Spleen (tissue), 7 donors: ENCODE measurements around the gene CHURC1.

ENCODE experiments used
- POLR2A ChIP-seq, 3 donors: fragments of 450-650 bp; IDR thresholded peaks; one replicate each; pipeline ENCODE4 v1.5.1; 2017; ENCODE audit warnings: antibody characterized with exemption in 3 of 3, mild to moderate bottlenecking in 1 of 3
- POLR2AphosphoS5 ChIP-seq, 3 donors: sonication (generic); formaldehyde crosslinking; IDR thresholded peaks; one replicate each; pipeline ENCODE4 v1.5.1; 2017; ENCODE audit warnings: antibody characterized with exemption in 3 of 3
- TF ChIP-seq, protein P1 (sequence below), 11 experiments: fragments of 200-600 bp in 7 of 11; fragments of 450-650 bp in 4 of 11; sonication (generic) in 4 of 11; IDR thresholded peaks in 8 of 11; conservative IDR thresholded peaks in 3 of 11; 1 replicate in 7 of 11; 2 replicates in 4 of 11; pipeline versions ENCODE4 v1.4.0 to v1.8.0; 2016 to 2021; ENCODE audit warnings: antibody characterized with exemption in 11 of 11, inconsistent platforms in 4 of 11, mild to moderate bottlenecking in 1 of 11
- donor health status: DM: no; HTN: no; CAD: no; lungs with moderate emphysema.
- donor health status: DM: no; HTN: no; CAD: no.
- donor health status: DM: no; HTN: no; CAD: no.

DNA sequence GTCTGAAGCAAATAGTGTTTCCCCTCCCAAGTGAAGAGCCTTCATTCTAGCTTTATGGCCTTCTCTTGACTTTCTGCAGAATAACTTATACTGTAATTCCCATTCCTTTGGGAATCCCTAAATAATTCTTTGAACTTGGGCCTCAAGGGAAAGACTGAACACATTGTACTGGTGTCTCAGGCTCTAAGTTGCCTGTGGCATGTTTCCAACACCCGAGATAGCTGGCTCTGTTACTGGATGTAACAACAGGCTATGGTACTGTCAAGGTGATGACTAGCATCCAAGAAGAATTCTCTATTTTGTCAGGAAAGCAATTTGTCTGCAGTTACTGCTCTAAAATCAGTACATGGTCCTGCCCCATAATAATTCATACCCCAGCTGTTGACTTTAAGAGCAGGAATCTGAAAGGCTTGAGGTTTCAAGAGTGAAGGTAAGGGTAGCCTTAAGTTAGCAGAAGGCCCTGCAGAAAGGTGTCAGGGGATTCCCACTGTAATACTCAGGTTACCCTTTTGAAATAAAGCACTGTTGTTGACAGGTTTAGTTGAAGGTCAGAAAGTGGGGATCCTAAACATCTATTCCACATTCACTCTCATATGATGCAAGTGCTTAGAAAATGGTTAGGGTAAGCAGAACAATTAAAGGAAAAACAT is 23.0 kb downstream of the CHURC1 start:
- TF ChIP-seq, protein P1, sequence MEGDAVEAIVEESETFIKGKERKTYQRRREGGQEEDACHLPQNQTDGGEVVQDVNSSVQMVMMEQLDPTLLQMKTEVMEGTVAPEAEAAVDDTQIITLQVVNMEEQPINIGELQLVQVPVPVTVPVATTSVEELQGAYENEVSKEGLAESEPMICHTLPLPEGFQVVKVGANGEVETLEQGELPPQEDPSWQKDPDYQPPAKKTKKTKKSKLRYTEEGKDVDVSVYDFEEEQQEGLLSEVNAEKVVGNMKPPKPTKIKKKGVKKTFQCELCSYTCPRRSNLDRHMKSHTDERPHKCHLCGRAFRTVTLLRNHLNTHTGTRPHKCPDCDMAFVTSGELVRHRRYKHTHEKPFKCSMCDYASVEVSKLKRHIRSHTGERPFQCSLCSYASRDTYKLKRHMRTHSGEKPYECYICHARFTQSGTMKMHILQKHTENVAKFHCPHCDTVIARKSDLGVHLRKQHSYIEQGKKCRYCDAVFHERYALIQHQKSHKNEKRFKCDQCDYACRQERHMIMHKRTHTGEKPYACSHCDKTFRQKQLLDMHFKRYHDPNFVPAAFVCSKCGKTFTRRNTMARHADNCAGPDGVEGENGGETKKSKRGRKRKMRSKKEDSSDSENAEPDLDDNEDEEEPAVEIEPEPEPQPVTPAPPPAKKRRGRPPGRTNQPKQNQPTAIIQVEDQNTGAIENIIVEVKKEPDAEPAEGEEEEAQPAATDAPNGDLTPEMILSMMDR (IDR thresholded peaks at IDR 0.05 in 8 of 11, conservative IDR thresholded peaks at IDR 0.05 in 3 of 11), result no peak
- TF ChIP-seq POLR2AphosphoS5 (IDR thresholded peaks at IDR 0.05) (no peak), POLR2A (IDR thresholded peaks at IDR 0.05) (no peak)
